HG03135 (cell line): ENCODE data around the gene NCK1.
"Not testable (repeated sequence)": the region's sequence is repeated elsewhere in the genome, so short reads cannot be mapped to it uniquely, and the experiment has no call there.

Experiments used
- ATAC-seq: cut with Tn5 transposase; IDR thresholded peaks from one replicate; pipeline ENCODE4 v1.9.1; 2021; ENCODE audit warnings: mild to moderate bottlenecking, moderate library complexity; ENCODE audit not compliant: unreplicated experiment

NCK1 gene

DNA sequence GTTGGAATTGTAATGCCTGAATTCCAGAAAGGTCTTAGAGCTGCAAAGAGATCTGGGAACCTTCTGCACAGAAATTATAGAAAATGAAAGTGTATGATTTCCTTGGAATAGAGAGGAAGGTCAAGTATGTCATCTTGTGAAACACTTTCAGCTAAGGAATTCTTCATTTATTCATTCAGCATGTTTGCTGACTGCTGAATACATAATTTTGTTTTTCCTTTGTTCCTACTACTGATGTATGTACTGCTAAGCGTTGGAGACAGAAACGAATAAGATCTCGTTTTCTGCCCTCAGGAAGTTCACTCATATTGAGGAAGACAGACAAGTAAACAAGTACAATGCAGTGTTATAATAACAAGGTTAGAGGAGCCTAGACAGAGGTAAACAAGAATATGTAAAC is 81.4 kb downstream of the NCK1 start:
- ATAC-seq: no peak

DNA sequence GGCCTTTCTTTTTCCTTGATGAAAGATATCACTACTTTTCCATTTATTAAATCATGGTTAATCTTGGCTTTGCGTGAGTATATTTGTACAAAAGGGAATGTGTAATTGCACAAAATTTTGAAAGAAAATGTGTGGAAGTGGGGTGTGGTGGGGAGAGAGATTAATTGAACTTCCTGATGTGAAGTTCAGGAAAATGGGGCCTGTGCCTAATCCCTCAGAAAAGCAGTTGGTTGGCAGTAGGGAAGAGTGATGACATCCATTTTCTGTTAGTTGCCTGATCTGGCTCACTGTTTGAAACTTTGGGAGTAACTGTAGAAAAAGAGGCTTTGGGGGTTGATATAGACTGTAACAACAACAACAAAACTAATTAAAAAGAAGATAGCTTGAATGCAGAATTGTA is 85.0 kb downstream of the NCK1 start:
- ATAC-seq: no peak

DNA sequence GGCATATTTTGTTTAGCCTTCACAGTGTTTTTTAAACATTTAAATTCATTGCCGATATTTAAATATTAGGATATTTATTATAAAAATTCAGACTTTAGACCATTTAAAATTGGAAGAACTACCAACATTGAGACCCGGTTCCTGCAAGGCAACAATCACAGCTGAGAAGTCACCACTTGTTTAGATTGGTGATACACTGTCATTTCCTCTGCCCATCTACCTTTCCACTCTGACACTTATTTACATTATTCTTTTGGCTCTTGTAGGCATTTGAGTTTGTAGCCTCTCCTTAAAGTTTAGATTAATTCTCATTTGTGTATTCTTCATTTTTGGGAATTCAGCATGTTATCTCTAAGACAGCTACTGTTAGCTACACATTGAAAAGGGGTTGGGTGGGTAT is 85.5 kb downstream of the NCK1 start:
- ATAC-seq: no peak

DNA sequence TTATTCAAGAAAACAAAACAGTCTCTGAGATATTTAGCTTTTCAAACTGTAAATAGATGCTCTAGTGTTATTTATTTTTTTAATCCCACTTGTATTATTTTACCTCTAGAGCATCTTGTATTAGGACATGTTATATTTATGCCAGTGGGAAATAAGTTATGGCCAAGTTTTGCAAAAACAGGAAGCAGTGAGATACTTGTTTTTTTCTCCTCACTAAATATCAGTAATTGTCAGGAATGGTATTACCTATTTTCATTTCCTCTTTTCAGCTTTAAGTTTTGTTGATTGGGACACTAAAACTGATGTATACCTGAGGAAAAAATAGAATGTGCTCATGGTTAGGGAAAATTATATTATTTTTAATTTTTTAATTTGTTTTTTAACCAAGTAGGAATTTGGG is 87.1 kb downstream of the NCK1 start:
- no peak for ATAC-seq

DNA sequence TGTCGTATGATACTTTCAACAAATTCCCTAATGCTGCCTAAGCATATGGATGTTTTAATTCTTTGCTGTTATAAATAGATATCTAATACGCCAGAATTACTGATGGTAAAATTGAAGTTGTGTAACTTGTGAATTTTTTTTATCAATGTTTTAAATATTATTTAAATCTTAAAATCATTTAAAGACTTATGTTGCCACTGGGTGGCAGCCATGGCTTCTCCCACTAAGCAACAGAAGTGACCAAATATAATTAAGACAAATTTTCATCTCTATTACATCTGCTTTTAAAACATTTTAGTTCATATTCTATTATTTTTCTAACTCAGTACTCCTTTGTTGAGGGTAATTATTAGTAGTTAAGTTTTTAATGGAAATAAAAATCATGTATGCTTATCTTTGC is 87.7 kb downstream of the NCK1 start:
- no peak for ATAC-seq

DNA sequence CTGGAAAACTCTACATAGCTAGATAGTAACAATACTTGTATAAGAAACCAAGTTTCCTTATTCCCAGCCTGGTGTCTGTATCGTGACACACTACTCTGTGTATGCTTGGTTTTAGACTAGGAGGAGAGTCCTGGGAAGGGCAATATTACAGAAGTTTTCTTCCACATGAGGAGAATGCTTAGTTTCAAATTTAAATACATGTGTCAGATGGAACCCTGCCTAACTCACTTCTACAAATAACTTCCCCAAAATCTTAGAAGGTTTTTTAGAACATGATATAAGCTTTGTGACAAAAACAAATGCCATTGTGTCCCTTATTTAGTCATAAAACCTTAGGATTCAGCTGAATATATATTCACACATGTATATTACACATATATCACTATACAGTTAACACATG is 88.6 kb downstream of the NCK1 start:
- no peak for ATAC-seq

DNA sequence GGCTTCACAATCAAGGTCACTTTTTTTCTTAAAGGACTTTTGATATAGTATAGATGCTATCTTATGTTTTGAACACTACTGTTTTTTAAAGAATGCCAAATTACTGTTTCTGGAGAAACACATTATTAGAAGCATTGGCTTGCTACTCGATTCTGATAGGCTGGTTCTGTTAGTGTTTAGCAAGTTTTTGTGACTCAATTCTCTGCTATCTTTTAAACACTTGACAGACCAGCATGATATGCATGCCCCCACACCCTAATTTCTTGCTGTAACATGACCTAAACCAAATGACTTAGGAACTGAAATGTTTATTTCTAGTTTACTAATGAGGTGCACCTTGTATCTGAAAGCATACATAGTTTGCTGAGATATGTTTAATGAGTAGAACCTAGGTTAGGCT is 90.3 kb downstream of the NCK1 start:
- ATAC-seq: no peak

DNA sequence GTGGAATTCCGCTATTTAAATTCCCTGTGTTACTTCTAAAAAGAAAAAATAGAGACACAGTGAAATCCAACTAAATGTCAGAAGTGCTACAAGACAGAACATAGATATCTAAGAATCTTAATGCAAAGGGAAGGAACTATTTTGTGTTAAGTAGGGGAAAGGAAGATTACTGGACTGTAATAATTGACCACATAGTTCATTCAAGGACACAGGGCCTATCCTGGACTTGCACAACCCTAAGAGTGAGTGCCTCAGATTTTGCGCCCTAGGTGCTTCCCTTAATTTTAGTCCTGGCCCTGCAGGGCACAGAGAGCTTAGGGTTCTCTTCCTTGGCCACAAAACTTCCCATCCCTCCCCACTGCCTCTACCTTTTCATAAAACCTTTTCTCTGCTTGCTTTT is 92.2 kb downstream of the NCK1 start:
- ATAC-seq: no peak

DNA sequence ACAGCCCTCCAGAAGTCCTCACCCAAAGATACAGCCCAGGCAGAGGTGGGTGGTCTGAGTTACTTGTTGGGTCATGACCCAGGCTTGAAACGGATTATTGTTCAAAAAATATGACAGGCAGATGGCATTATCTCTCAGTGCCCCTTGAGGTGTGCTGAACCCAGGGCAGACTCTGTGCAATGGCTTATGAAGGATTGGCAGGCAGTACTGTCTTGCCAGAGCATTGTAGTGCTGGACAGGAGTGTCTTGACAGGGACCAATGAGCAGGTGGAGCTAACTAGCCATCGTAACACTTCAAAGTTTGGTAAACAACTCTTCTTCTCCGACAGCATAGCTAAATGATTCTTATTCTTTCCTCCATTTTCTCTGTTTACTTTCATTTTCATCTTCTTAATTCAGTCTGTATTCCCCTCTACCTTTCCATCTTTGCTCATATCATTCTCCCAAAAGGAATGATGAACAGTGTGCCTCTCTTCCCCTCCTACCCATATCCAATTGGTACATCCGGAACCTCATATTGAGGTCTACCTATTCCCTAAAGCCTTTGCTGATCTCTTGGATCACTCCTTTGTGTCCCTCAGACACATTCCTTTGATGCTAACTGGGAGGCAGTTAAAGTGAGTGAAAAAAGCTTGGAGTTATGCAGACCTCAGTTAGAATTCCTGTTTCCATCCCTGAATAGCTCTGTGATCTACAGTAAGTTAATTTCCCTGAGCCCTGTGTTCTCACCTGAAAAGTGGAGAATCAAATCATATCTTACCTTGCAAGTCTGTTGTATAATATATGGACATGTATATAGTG is 93.2 kb downstream of the NCK1 start:
- no peak for ATAC-seq

DNA sequence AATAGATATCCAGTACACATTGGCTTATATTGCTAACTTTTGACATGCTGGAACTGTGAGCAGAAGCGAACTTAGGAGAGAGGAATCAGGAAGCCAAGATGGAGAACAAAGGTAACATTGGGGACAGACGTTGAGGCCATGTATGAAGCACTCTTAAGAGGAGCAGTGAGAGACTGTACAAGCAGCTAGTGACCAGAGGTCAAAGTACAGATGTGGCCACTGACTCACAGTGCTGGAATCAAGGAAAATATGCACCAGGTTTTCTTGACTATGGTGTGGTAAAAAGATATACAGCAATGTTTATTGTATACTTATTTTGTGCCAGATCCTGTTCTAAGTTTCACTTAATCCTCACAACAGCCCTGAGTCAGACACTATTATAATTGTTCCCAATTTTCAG is 93.8 kb downstream of the NCK1 start:
- no peak for ATAC-seq

DNA sequence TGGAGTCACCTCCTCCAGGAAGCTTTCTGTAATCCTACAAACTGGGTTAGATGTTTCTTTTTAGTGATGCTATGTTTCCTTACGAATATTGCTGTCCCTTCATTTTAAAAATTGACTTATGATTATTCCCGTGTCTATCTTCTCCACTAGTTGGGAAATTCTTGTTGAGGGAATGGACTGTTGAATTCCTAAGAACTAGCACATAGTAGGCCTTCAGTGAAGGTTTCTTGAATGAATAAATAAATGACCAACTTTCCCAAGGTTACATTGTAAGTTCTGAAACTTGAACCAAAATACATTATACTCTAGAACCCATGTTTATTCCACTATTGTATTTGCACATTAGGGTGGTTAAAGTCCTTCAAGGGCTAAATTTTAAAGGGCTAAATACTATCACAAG is 95.0 kb downstream of the NCK1 start:
- ATAC-seq: no peak

DNA sequence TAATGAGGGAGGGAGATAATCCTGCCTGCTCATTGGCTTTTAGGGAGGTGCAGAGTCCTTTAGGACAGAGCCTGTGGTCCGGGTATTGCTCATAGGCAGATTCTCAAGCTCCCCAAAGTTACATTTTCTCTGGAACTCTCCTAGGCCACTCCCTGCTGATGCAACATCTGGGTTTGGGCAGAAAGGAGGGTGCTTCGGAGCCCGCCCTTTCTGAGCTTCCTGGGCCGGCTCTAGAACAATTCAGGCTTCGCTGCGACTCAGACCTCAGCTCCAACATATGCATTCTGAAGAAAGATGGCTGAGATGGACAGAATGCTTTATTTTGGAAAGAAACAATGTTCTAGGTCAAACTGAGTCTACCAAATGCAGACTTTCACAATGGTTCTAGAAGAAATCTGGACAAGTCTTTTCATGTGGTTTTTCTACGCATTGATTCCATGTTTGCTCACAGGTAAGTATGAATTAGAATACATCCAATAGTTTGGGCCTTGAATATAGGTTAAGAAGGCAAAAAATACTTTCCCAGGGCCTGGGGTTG is 95.8 kb downstream of the NCK1 start, which contains the start of gene IL20RB:
IL20RB (plus strand) TSS at position 233 of the 538 bp plus-strand sequence; CDS start at position 364, 131 bp downstream.
- no peak for ATAC-seq

DNA sequence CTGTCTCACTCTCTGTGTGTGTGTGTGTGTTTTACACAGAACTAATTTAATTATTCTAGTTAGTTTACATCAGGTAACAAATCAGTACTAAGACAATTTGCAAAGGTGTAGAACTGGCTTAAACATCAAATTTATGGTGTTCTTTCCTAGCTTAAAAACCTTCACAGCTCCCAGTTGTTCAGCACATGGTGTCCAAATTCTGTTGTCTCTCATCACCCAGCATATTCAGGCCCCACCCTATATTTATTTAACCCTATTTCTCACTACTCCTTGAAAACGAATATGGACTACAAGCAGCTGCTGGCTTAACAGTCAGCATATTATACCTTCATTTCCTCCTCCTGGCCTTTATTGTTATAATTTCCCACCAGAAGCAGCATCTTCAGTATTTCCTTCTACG is 96.9 kb downstream of the NCK1 start:
- ATAC-seq: no peak

DNA sequence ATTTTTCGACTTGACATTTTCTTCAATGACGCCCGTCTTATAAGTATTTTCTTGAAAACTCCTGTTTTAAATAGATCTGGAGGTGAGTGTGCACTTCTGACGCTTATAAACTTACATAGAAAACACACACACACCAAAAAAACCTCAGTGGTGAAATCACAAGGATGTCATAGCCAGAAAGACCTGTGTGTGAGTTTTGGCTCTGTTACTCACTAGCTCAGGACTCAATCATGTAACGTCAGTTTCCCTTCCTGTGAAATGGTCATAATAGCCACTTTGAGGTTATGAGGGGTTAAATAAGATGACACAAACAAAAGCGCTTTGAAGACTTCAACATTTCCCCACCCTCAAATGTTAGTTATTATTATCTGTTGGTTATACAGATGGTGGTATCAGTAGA is 97.6 kb downstream of the NCK1 start:
- no peak for ATAC-seq

DNA sequence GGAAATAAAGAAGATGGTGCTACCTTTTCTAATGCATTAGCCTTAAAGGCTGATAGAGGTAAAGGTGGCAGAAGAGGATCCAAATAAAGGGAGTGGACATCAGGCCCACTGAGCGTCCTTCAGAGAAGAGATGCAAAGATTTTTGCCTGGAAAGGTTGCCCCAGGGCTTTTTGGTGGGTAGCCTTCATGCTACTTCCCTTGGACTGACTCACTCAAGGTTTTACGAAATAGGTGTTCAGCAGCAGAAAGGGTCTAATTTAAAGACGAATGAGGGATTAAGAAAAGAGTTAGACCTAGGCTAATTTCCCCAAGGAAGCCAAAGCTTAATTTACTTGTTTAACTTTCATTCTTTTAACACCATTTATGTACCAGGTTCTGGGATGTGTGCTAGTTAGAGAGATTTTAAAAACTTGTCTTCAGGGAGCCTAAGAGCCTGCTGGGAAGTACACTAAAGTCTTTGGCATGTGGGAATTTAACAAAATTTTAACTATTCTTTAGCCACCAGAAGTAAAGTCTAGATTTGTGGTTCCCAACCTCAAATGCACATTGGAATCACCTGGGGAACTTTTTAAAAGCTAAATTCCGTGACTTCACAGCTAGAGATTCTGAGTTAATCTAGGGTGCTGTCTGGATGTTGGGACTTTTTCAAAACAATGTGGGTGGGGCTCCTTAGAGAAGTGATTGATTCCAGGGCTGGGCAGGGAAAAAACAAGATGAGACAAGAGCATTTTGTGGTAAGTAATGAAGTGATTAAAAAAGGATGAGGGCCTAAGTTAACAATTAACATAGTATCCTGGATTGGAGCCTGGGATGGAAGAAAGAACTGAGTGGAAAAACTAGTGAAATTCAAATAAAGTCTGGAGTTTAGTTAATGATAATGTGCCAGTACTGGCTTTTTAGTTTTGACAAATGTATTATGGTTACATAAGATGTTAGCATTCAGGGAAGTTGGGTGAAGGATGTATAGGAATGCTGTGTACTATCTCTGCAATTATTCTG is 99.1 kb downstream of the NCK1 start:
- ATAC-seq: no peak

DNA sequence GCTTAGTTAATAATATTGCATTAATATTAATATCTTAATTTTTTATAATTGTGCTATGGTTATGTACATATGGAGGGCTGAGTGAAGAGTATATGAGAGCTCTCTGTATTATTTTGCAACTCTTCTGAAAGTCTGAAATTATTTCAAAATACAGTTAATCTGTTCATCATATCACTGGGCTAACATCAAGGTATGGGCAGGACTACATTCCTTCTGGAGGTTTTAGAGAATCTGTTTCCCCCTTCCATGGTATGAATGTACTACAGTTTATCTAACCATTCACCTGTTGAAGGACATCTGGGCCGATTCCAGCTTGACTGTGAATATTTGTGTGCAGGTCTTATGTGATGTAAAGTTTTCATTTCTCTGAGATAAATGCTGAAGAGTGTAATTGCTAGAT is 100.9 kb downstream of the NCK1 start:
- ATAC-seq: no peak

DNA sequence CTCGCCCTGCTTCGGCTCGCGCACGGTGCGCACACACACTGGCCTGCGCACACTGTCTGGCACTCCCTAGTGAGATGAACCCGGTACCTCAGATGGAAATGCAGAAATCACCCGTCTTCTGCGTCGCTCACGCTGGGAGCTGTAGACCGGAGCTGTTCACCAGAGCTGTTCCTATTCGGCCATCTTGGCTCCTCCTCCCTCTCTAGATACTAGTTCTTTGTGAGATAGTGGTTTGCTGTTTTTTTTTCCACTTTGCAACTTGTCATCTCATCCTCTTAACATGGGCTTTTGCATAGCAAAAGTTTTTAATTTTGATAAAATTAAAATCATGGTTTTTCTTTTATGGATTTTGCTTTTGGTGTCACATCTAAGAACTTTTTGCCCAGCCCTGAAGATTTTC is 107.5 kb downstream of the NCK1 start:
- not testable (repeated sequence) for ATAC-seq

DNA sequence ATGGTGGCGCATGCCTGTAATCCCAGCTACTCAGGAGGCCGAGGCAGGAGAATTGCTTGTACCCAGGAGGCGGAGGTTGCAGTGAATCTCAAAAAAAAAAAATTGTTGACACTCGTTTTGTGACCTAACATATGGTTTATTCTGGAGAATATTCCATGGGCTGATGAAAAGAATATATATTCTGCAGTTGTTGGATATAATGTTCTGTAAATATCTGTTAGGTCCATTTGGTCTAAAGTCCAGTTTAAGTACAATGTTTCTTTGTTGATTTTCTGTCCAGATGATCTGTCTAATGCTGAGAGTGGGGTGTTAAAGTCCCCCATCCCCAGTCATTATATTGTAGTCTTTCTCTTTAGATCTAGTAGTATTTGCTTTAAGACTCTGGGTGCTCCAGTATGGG is 111.3 kb downstream of the NCK1 start:
- no peak for ATAC-seq

DNA sequence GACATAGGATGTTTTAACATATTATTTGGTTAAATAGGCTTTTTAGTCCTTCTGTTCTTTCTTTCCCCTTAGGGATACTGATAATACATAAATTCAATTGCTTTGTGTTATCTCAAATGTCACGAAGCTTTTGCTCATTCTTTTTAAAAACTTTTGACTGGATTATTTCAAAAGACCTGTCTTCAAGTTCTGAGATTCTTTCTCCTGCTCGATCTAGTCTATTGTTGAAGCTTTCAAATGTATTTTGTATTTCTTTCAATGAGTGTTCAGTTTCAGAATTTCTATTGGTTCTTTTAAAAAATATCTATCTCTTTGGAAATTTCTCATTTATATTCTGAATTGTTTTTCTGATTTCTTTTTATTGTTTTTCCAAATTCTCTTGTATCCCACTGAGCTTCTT is 112.7 kb downstream of the NCK1 start:
- ATAC-seq: no peak

DNA sequence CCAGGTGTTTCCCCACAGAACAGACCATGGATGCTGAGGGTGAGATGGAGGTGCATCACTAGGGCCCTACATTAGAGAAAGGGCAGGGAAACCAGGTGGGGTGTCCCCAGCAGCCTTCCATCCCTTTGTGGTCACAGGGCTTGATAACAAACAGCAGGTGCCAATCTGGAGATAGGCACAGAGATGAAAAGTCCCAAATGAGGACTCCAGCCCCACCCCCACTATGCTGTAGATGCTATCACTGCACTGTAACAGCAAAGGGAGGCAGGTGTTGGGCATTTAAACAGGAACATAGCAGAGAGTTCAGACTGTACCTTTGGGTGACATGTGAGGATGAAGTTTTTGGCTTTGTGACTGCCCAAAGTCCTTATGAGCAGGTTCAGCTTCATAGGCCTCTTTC is 117.2 kb downstream of the NCK1 start:
- no peak for ATAC-seq

DNA sequence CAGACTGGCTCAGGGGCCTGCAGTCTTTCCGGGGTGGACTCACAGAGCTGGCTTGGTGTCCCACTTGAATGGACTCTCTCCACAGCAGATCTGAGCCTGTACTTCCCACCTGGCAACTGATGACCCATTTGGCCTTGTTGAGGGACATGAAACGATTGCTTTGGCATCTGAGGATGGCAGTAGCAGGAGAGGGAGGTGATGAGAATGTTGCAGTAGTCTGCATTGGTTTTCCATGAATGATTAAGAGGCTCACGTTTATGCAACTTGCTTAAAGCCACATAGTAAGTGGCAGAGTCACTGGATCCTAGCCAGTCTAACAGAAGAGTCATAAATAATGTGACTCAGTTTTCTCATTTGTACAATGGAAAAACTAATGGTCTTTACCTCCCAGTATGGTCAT is 117.7 kb downstream of the NCK1 start:
- ATAC-seq: no peak

DNA sequence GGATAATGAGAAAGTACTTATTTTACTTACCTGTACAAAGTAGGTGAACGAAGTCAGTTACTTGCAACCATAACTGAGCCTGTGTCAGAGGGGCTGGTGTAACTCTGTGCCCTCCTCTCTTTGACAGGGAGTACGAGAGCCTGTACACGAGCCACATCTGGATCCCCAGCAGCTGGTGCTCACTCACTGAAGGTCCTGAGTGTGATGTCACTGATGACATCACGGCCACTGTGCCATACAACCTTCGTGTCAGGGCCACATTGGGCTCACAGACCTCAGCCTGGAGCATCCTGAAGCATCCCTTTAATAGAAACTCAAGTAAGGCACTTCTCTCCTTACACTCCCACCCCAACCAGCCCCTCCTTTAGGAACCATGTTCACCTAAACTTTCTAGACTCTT is 120.0 kb downstream of the NCK1 start:
- no peak for ATAC-seq
